Adrenal gland (tissue), 5 donors: Measurements from ENCODE around the gene TEX13D.

ENCODE experiments used
- CTCF ChIP-seq, 6 experiments: fragments of 450-650 bp in 4 of 6; fragments of 200-600 bp in 2 of 6; sonication (generic) in 1 of 6; IDR thresholded peaks; 1 replicate in 5 of 6; 2 replicates in 1 of 6; pipeline versions ENCODE4 v1.5.1 to v1.8.0; 2016 to 2021; ENCODE audit warnings: antibody characterized with exemption in 6 of 6, mild to moderate bottlenecking in 2 of 6, moderate library complexity in 1 of 6
- POLR2A ChIP-seq, 2 donors: fragments of 450-650 bp; IDR thresholded peaks; one replicate each; pipeline ENCODE4 v1.6.1; 2017; ENCODE audit warnings: antibody characterized with exemption in 2 of 2, mild to moderate bottlenecking in 2 of 2, moderate library complexity in 1 of 2
- donor health status: DM: no; HTN: no; CAD: no.

- TF ChIP-seq CTCF (IDR thresholded peaks at IDR 0.05) (no peak), POLR2A (IDR thresholded peaks at IDR 0.05) (no peak)
Measured at GRCh38 chrX:124342174-124342867, 9.9 kb downstream of the TEX13D start.
